Upper lobe of left lung (tissue), 4 donors: ENCODE results near the gene FAM53A.

ENCODE experiments used
- EP300 ChIP-seq, 4 donors: sonication (generic); formaldehyde crosslinking; IDR thresholded peaks; one replicate each; pipeline ENCODE4 v1.5.1; 2017; ENCODE audit warnings: antibody characterized with exemption in 4 of 4, control low read depth in 2 of 4
- POLR2A ChIP-seq, 4 donors: fragments of 450-650 bp; IDR thresholded peaks; one replicate each; pipeline ENCODE4 v1.5.1; 2016 to 2017; ENCODE audit warnings: antibody characterized with exemption in 4 of 4, mild to moderate bottlenecking in 2 of 4
- POLR2AphosphoS5 ChIP-seq, 2 donors: sonication (generic); formaldehyde crosslinking; IDR thresholded peaks; one replicate each; pipeline ENCODE4 v1.5.1; 2017; ENCODE audit warnings: antibody characterized with exemption in 2 of 2
- TF ChIP-seq, protein P1 (sequence below), 6 experiments: fragments of 450-650 bp in 4 of 6; fragments of 200-600 bp in 2 of 6; sonication (generic) in 2 of 6; IDR thresholded peaks; one replicate each; pipeline ENCODE4 v1.5.1; 2016 to 2019; ENCODE audit warnings: antibody characterized with exemption in 6 of 6

DNA sequence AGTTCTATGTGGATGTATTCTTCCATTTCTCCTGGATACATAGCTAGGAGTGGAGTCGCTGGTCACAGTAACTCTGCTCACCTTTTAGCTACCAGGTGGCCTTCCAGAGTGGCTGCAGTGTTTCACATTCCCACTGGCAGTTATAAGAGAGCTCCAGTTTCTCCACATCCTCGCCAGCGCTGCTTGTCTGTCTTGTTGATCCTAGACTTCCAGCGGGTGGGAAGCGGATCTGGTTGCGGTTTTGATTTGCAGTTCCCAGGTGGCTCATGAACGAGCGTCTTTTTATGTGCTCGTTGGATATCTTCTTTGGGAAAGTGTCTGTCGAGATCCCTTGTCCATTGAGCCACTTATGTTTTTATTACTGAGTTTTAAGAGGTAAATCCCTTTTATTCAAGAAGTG lies 48.8 kb upstream of the FAM53A start:
- TF ChIP-seq, protein P1, sequence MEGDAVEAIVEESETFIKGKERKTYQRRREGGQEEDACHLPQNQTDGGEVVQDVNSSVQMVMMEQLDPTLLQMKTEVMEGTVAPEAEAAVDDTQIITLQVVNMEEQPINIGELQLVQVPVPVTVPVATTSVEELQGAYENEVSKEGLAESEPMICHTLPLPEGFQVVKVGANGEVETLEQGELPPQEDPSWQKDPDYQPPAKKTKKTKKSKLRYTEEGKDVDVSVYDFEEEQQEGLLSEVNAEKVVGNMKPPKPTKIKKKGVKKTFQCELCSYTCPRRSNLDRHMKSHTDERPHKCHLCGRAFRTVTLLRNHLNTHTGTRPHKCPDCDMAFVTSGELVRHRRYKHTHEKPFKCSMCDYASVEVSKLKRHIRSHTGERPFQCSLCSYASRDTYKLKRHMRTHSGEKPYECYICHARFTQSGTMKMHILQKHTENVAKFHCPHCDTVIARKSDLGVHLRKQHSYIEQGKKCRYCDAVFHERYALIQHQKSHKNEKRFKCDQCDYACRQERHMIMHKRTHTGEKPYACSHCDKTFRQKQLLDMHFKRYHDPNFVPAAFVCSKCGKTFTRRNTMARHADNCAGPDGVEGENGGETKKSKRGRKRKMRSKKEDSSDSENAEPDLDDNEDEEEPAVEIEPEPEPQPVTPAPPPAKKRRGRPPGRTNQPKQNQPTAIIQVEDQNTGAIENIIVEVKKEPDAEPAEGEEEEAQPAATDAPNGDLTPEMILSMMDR (IDR thresholded peaks at IDR 0.05) = no peak
- TF ChIP-seq POLR2AphosphoS5 (IDR thresholded peaks at IDR 0.05) = no peak
- TF ChIP-seq POLR2A (IDR thresholded peaks at IDR 0.05) = no peak
- no peak for TF ChIP-seq EP300 (IDR thresholded peaks at IDR 0.05)
